GM03348 (cell line): Measurements from ENCODE around the gene ST6GALNAC6.

Source experiments
- DNase-seq: peaks from one replicate; pipeline ENCODE4 v3.0.0; 2012; ENCODE audit warnings: low spot score

Gene ST6GALNAC6

GRCh38 chr9:127934248-127934647 lies 34.8 kb upstream of the ST6GALNAC6 start:
- no peak for DNase-seq

GRCh38 chr9:127931092-127931881 lies 31.9 kb upstream of the ST6GALNAC6 start:
- peak; percentile 64 for DNase-seq

GRCh38 chr9:127930231-127931091 lies 31.1 kb upstream of the ST6GALNAC6 start, which contains the start of gene PIP5KL1:
Gene PIP5KL1, minus strand, starts transcription at chr9:127930777. Its CDS starts 25 bp downstream, at chr9:127930752.
- DNase-seq = peak; percentile 98

GRCh38 chr9:127929625-127929979 lies 30.2 kb upstream of the ST6GALNAC6 start:
- DNase-seq = no peak

GRCh38 chr9:127928676-127929624 lies 29.5 kb upstream of the ST6GALNAC6 start:
- DNase-seq = no peak

- DNase-seq = peak; percentile 41
Measured at GRCh38 chr9:127927988-127928675, 28.7 kb upstream of the ST6GALNAC6 start.

- no peak for DNase-seq
Measured at GRCh38 chr9:127927201-127927987, 28.0 kb upstream of the ST6GALNAC6 start.

GRCh38 chr9:127926906-127927200 lies 27.4 kb upstream of the ST6GALNAC6 start:
- no peak for DNase-seq

- DNase-seq = no peak
Measured at GRCh38 chr9:127925959-127926905, 26.8 kb upstream of the ST6GALNAC6 start.

GRCh38 chr9:127924736-127925444 lies 25.5 kb upstream of the ST6GALNAC6 start:
- no peak for DNase-seq

GRCh38 chr9:127923771-127924170 lies 24.4 kb upstream of the ST6GALNAC6 start:
- DNase-seq = peak; percentile 88

GRCh38 chr9:127923046-127923445 lies 23.6 kb upstream of the ST6GALNAC6 start:
- no peak for DNase-seq

GRCh38 chr9:127921557-127922120 lies 22.2 kb upstream of the ST6GALNAC6 start:
- peak; percentile 88 for DNase-seq

- DNase-seq = no peak
Measured at GRCh38 chr9:127920794-127921193, 21.4 kb upstream of the ST6GALNAC6 start.

- DNase-seq = peak; percentile 90
Measured at GRCh38 chr9:127919253-127919815, 19.9 kb upstream of the ST6GALNAC6 start.

- DNase-seq = no peak
Measured at GRCh38 chr9:127918183-127919107, 19.0 kb upstream of the ST6GALNAC6 start.

- DNase-seq = no peak
Measured at GRCh38 chr9:127917603-127918002, 18.2 kb upstream of the ST6GALNAC6 start.
